Type B pancreatic cell (in vitro differentiated cells): ENCODE results near the gene MC4R. TPM values are rescaled to one million over a fixed set of nuclear protein-coding genes. Genes with fewer than 3 reads are reported as not detected.

ENCODE experiments used
- DNase-seq: peaks from one replicate; pipeline ENCODE4 v3.0.0; 2021; ENCODE audit warnings: mixed read lengths; ENCODE audit not compliant: unreplicated experiment; ENCODE audit errors: extremely low spot score
- H3K27ac Mint-ChIP-seq: 2 replicates; pipeline ENCODE4 v1.8.0; 2021; ENCODE audit warnings: mild to moderate bottlenecking, mixed read lengths
- H3K27me3 Mint-ChIP-seq: 2 replicates; pipeline ENCODE4 v1.8.0; 2021; ENCODE audit warnings: mixed read lengths
- H3K36me3 Mint-ChIP-seq: 2 replicates; pipeline ENCODE4 v1.8.0; 2021; ENCODE audit warnings: mixed read lengths
- H3K4me1 Mint-ChIP-seq: one replicate; pipeline ENCODE4 v1.8.0; 2021; ENCODE audit warnings: mixed read lengths; ENCODE audit not compliant: unreplicated experiment
- H3K4me3 Mint-ChIP-seq: 2 replicates; pipeline ENCODE4 v1.8.0; 2021; ENCODE audit warnings: mild to moderate bottlenecking, mixed read lengths
- H3K9me3 Mint-ChIP-seq: 2 replicates; pipeline ENCODE4 v1.8.0; 2021; ENCODE audit warnings: mixed read lengths
- total RNA-seq: library from RNA; stranded (reverse); gene quantifications from 2 replicates; pipeline ENCODE4 v1.2.1, GENCODE V29; 2021; ENCODE audit warnings: low replicate concordance
- TF ChIP-seq, protein P1 (sequence below): fragments of 200-600 bp; sonication (generic); conservative IDR thresholded peaks from 2 replicates; pipeline ENCODE4 v1.5.0; 2021; ENCODE audit warnings: antibody characterized with exemption, mild to moderate bottlenecking

Gene MC4R
- total RNA-seq, 1 donor from 2014 or later: 1.3 TPM

DNA sequence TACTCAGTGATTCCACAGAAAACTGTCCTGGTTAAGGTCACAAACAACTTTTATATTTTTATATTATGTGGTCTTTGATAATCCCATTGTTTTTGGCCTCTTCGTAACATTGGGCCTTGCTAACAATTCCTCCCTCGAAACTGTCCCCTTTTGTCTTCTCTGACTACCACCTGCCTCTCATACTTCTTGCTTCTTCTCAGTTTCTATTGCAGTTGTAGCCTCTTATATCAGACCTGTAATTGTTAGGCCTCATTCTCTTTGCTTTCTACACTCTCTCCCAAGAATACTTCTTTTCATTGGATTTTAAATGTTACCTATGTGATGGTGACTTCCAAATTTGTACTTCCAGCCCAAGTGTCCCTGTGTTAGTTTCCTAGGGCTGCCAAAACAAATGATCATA is 44.7 kb downstream of the MC4R start:
- Mint-ChIP-seq H3K27ac (no peak overlapping the region), H3K4me1 (no peaks in the 10 kb centered on the region), H3K9me3 (no peaks in the 10 kb centered on the region), H3K36me3 (no peaks in the 10 kb centered on the region), H3K27me3 (no peaks in the 10 kb centered on the region), H3K4me3 (no peak overlapping the region)
- DNase-seq: no peak
- TF ChIP-seq, protein P1, sequence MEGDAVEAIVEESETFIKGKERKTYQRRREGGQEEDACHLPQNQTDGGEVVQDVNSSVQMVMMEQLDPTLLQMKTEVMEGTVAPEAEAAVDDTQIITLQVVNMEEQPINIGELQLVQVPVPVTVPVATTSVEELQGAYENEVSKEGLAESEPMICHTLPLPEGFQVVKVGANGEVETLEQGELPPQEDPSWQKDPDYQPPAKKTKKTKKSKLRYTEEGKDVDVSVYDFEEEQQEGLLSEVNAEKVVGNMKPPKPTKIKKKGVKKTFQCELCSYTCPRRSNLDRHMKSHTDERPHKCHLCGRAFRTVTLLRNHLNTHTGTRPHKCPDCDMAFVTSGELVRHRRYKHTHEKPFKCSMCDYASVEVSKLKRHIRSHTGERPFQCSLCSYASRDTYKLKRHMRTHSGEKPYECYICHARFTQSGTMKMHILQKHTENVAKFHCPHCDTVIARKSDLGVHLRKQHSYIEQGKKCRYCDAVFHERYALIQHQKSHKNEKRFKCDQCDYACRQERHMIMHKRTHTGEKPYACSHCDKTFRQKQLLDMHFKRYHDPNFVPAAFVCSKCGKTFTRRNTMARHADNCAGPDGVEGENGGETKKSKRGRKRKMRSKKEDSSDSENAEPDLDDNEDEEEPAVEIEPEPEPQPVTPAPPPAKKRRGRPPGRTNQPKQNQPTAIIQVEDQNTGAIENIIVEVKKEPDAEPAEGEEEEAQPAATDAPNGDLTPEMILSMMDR: no peak

DNA sequence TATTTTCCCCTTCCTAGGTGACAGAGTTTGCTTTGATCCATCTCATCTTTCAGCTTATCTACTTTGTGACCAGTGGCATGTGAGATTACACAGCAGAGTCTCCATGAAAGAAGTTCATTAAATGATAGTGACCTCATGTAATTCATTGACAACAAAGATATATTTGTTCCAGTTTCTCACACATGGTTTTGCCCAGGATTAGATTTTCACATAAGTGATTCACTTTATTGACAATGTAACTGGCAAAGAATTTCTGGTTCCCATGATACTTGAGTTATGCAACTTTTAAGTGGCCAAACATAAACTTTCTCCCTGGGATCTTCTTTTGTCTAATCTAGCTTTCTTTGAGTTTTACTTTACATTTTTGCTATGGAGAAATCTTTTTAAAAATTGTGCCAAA is 50.0 kb downstream of the MC4R start:
- H3K9me3 Mint-ChIP-seq: no peaks in the 10 kb centered on the region
- H3K4me3 Mint-ChIP-seq: no peak overlapping the region
- TF ChIP-seq, protein P1: no peak
- H3K27me3 Mint-ChIP-seq: peaks cover 4% of the 10 kb centered on the region
- H3K27ac Mint-ChIP-seq: no peak overlapping the region
- H3K36me3 Mint-ChIP-seq: no peaks in the 10 kb centered on the region
- DNase-seq: no peak
- H3K4me1 Mint-ChIP-seq: no peaks in the 10 kb centered on the region
